HEK293 (cell line): ENCODE results near the gene KRTAP2-2.
A peak's percentile ranks its signal among the peaks of the same experiment; 100 is the strongest.
"Not testable (repeated sequence)": the region's sequence is repeated elsewhere in the genome, so short reads cannot be mapped to it uniquely, and the experiment has no call there.

Experiments used
- CTCF ChIA-PET: fragments of 350-600 bp; formaldehyde crosslinking; extraction: SDS; loops from one replicate; lab custom pipeline; 2021; ENCODE audit warnings: antibody characterized with exemption; lab: Yijun Ruan, JAX
- POLR2A ChIA-PET: fragments of 300-600 bp; formaldehyde crosslinking; extraction: SDS; loops from one replicate; lab custom pipeline; 2020; ENCODE audit warnings: antibody characterized with exemption, inconsistent platforms; lab: Yijun Ruan, JAX
- H3K27ac ChIP-seq: fragments of 200-500 bp; sonication (Bioruptor generic); 2 replicates; pipeline ENCODE4 v1.5.1; 2014; ENCODE audit warnings: low read depth, low read length, control low read depth, inconsistent platforms; ENCODE audit errors: extremely low read depth
- H3K36me3 ChIP-seq, 2 experiments: fragments of 200-500 bp in 1 of 2; sonication (Bioruptor generic) in 1 of 2; 1 replicate in 1 of 2; 2 replicates in 1 of 2; pipeline ENCODE4 v1.5.1; 2014 to 2017; ENCODE audit warnings: inconsistent platforms in 2 of 2, low read length in 2 of 2; ENCODE audit not compliant: control insufficient read depth in 2 of 2, insufficient read depth in 1 of 2
- H3K4me1 ChIP-seq: fragments of 200-500 bp; sonication (Bioruptor generic); 2 replicates; pipeline ENCODE4 v1.5.1; 2014; ENCODE audit warnings: mild to moderate bottlenecking, low read length, inconsistent platforms; ENCODE audit not compliant: control insufficient read depth, insufficient read depth
- H3K4me3 ChIP-seq: 2 replicates; pipeline ENCODE4 v1.5.1; 2011; ENCODE audit warnings: low read depth, mild to moderate bottlenecking, control low read depth, low read length, moderate library complexity
- H3K9me3 ChIP-seq: fragments of 200-500 bp; sonication (Bioruptor generic); 2 replicates; pipeline ENCODE4 v1.5.1; 2014; ENCODE audit warnings: low read depth, low read length, inconsistent platforms; ENCODE audit not compliant: control insufficient read depth, insufficient read depth
- BCL6B ChIP-seq: fragments of 450-650 bp; formaldehyde crosslinking; IDR thresholded peaks from 2 replicates; pipeline ENCODE4 v1.5.1; 2017; ENCODE audit warnings: missing biosample characterization, missing genetic modification characterization
- GLIS1 ChIP-seq: fragments of 450-650 bp; formaldehyde crosslinking; IDR thresholded peaks from 2 replicates; pipeline ENCODE4 v1.5.1; 2016; ENCODE audit warnings: missing biosample characterization, missing genetic modification characterization
- SCRT2 ChIP-seq: fragments of 450-650 bp; formaldehyde crosslinking; IDR thresholded peaks from 2 replicates; pipeline ENCODE4 v1.5.1; 2016; ENCODE audit warnings: missing biosample characterization, missing genetic modification characterization
- SP3 ChIP-seq: fragments of 450-650 bp; formaldehyde crosslinking; IDR thresholded peaks from 2 replicates; pipeline ENCODE4 v1.5.1; 2016; ENCODE audit warnings: missing biosample characterization, missing genetic modification characterization
- ZEB2 ChIP-seq: fragments of 450-650 bp; formaldehyde crosslinking; IDR thresholded peaks from 2 replicates; pipeline ENCODE4 v1.5.1; 2016; ENCODE audit warnings: missing biosample characterization, missing genetic modification characterization
- ZIC2 ChIP-seq: fragments of 450-650 bp; formaldehyde crosslinking; IDR thresholded peaks from 2 replicates; pipeline ENCODE4 v1.5.1; 2016; ENCODE audit warnings: missing biosample characterization, missing genetic modification characterization
- ZNF155 ChIP-seq: fragments of 450-650 bp; formaldehyde crosslinking; IDR thresholded peaks from 2 replicates; pipeline ENCODE4 v1.5.1; 2016; ENCODE audit warnings: missing biosample characterization, missing genetic modification characterization
- ZNF274 ChIP-seq, 2 experiments: fragments of 200-500 bp in 1 of 2; fragments of 450-650 bp in 1 of 2; sonication (Bioruptor generic) in 1 of 2; formaldehyde crosslinking in 1 of 2; IDR thresholded peaks; 2 replicates each; pipeline versions ENCODE4 v1.5.1 to v1.6.1; 2014 to 2016; ENCODE audit warnings: borderline replicate concordance in 1 of 2, inconsistent platforms in 1 of 2, low read length in 1 of 2, missing biosample characterization in 1 of 2, missing genetic modification characterization in 1 of 2
- ZNF280C ChIP-seq: fragments of 450-650 bp; formaldehyde crosslinking; IDR thresholded peaks from 2 replicates; pipeline ENCODE4 v1.5.1; 2016; ENCODE audit warnings: missing biosample characterization, missing genetic modification characterization
- ZNF311 ChIP-seq: fragments of 450-650 bp; formaldehyde crosslinking; IDR thresholded peaks from 2 replicates; pipeline ENCODE4 v1.5.1; 2017; ENCODE audit warnings: missing biosample characterization, missing genetic modification characterization, borderline replicate concordance
- ZNF354C ChIP-seq: fragments of 450-650 bp; formaldehyde crosslinking; IDR thresholded peaks from 2 replicates; pipeline ENCODE4 v1.5.1; 2016; ENCODE audit warnings: missing biosample characterization, missing genetic modification characterization, low read depth, borderline replicate concordance
- ZNF501 ChIP-seq: fragments of 450-650 bp; formaldehyde crosslinking; IDR thresholded peaks from 2 replicates; pipeline ENCODE4 v1.5.1; 2016; ENCODE audit warnings: missing biosample characterization, missing genetic modification characterization
- ZNF664 ChIP-seq: fragments of 450-650 bp; formaldehyde crosslinking; IDR thresholded peaks from 2 replicates; pipeline ENCODE4 v1.5.1; 2016; ENCODE audit warnings: missing biosample characterization, missing genetic modification characterization
- ZNF701 ChIP-seq: fragments of 450-650 bp; formaldehyde crosslinking; IDR thresholded peaks from 2 replicates; pipeline ENCODE4 v1.5.1; 2016; ENCODE audit warnings: missing biosample characterization, missing genetic modification characterization
- ZNF843 ChIP-seq: fragments of 450-650 bp; formaldehyde crosslinking; IDR thresholded peaks from 2 replicates; pipeline ENCODE4 v1.5.1; 2016; ENCODE audit warnings: missing biosample characterization, missing genetic modification characterization

Gene KRTAP2-2

DNA sequence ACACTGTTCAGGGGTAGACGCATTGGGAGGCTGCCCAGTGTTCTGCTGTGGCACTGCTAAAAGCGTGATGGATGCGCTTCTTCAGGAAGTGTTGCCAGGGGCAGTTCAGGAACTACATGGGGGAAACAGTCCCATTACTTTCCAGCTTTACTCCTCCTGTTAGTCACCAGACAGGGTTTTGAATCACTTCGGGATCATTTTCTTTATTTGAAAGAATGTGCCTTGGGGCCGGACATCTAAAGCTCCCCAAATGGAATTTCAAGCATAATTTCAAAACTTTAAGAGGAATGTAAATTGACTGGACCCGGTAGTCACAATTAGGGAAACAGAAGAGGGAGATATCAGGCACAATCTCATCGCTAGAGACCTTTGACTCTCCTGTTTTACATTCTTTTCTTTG is 6.6 kb downstream of the KRTAP2-2 start (continued):
- TF ChIP-seq ZNF280C: no peak

DNA sequence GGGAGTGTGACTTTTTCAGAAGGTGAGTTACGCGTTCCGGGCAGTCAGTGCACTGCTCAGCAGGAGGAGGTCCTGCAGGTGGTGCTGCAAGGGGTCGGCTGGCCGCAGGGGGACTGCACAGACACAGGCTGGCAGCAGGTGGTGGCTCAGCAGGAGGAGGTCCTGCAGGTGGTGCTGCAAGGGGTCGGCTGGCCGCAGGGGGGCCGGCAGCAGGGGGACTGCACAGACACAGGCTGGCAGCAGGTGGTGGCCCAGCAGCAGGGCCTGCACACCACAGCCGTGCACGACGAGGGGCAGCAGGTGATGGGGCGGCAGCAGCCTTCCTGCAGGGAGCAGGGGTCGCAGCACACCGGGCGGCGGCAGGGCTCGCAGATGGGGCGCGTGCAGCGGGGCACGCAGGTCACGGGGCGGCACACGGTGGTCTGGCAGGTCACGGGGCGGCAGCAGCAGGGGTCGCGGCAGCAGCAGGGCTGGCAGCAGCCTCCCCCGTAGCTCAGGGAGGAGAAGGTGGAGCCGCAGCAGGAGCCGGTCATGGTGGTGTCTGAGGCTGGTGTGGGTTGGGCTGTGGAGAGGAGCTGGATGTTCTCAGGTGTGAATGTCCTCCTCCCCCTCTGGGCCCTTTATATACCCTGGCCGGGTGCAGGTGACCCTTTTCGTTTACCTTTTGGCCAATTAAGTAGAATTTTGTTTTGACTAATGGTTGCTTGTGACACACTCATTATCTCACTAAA is 8.1 kb downstream of the KRTAP2-2 start, which contains the start of gene KRTAP2-1:
TSS of gene KRTAP2-1 (minus strand) at position 582 of the 731 bp plus-strand sequence. CDS start at position 533, 49 bp downstream.
- H3K4me3 ChIP-seq, H3K27ac ChIP-seq, CTCF ChIA-PET, H3K4me1 ChIP-seq, H3K9me3 ChIP-seq, H3K36me3 ChIP-seq, POLR2A ChIA-PET: not testable (repeated sequence)
- TF ChIP-seq GLIS1 (tag by site-specific recombination) (peak; percentile 79), ZIC2 (tag by site-specific recombination) (peak; percentile 94)

DNA sequence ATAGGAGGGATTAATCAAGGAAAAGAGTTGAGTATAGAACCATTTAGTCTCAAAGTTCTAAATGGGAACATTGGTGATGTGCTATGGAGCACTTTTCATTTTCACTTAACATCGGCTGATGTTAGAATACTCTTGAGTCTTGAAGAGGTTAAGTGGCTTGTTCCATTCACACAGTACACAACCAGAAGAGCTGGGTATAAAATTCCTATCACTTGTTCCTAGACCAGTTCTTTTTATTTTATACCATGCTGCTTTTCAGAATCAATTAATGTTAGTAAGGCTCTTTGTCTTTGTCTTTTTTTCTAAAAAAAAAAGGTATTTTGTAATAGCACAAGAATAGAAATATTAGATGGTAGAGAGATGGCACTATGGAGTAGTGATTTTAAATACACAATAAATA is 12.1 kb downstream of the KRTAP2-2 start:
- ChIA-PET POLR2A (no interaction called here), CTCF (interaction anchor here (1.0 to 1.5 kb wide), 2 partner anchors 15 to 79 kb away, joined by 3 read pairs; no protein-coding TSS in a partner anchor)
- no peak overlapping the region for H3K27ac ChIP-seq
- H3K9me3 ChIP-seq: no peaks in the 10 kb centered on the region; the same call in 1 of the 2 replicates
- no peaks in the 10 kb centered on the region for H3K36me3 ChIP-seq
- no peak overlapping the region for H3K4me3 ChIP-seq
- TF ChIP-seq ZNF843 (tag by site-specific recombination) (no peak), ZNF354C (no peak), SP3 (tag by site-specific recombination) (no peak), ZNF274 (IDR thresholded peaks at IDR 0.05; ENCODE audit: low read length) (no peak), ZNF274 (tag by site-specific recombination; IDR thresholded peaks at IDR 0.05; ENCODE audit: borderline replicate concordance) (no peak), ZNF155 (tag by site-specific recombination) (no peak), ZEB2 (tag by site-specific recombination) (no peak), BCL6B (tag by site-specific recombination) (no peak), ZNF664 (tag by site-specific recombination) (no peak), ZNF701 (no peak), ZNF501 (no peak), ZNF311 (tag by site-specific recombination) (no peak)
- no peaks in the 10 kb centered on the region for H3K4me1 ChIP-seq

DNA sequence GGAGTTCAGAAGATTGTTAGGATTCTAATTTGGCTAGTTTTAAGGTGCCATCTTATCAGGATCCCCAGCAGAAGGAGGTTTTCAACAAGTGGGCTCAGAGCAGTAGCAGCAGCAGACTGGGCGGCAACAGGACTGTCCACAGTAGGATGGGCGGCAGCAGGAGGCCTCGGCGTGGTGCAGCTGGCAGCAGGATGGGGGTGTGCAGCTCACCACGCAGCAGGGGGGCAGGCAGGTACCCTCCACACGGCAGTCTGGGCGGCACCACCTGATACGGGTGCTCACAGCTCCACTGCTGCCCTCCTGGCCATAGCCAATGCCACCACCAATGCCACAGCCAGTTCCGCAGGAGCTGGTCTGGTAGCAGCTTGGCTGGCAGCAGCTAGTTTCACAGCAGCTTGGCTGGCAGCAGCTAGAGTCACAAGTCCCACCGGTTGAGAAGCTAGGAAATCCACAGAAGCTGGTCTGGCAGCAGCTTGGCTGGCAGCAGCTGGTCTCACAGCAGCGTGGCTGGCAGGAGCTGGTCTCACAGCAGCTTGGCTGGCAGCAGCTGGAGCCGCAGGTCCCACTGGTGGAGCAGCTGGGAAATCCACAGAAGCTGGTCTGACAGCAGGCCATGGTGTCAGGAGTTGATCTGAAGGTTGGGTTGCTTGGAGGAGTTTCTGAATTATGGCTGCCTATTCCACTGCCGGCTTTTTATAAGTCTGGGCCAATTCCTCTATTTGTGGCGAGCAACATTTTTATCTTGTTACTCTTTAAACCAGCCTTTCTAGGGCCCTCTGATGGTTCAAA is 14.1 kb downstream of the KRTAP2-2 start, which contains the start of gene KRTAP1-1:
TSS of gene KRTAP1-1 (minus strand) at position 668 of the 789 bp plus-strand sequence. CDS start at position 615, 53 bp downstream.
- CTCF ChIA-PET: interaction anchor here (0.6 to 0.7 kb wide), 3 partner anchors 164 to 472 kb away, joined by 3 to 4 read pairs (median 3); no protein-coding TSS in a partner anchor
- H3K27ac ChIP-seq, H3K36me3 ChIP-seq, POLR2A ChIA-PET, H3K9me3 ChIP-seq, H3K4me1 ChIP-seq, H3K4me3 ChIP-seq: not testable (repeated sequence)
- TF ChIP-seq SCRT2 (tag by site-specific recombination): 0 out of 2 replicates have a peak, but pooled peaks have one; percentile 29
